ENCODE measurements around the gene CYB5B.

CYB5B gene

GRCh38 chr16:69495821-69496220, 71.4 kb downstream of the CYB5B start:
- Histone ChIP-seq H3K27me3 (ENCODE audit: insufficient read depth, low read depth, severe bottlenecking) (no peaks in the 10 kb centered on the region), H3K9me3 (ENCODE audit: severe bottlenecking) (no peaks in the 10 kb centered on the region), H3K36me3 (no peaks in the 10 kb centered on the region), H3K27ac (no peak overlapping the region), H3K4me3 (ENCODE audit: low read depth, low read length) (no peak overlapping the region)
- TF ChIP-seq CTCF (IDR thresholded peaks at IDR 0.05; ENCODE audit: low read depth, low read length), result no peak
- DNase-seq, result no peak

GRCh38 chr16:69496376-69496775, 72.0 kb downstream of the CYB5B start:
- no peaks in the 10 kb centered on the region for H3K36me3 ChIP-seq
- no peaks in the 10 kb centered on the region for H3K27me3 ChIP-seq (ENCODE audit: insufficient read depth, low read depth, severe bottlenecking)
- no peak overlapping the region for H3K27ac ChIP-seq
- no peak overlapping the region for H3K4me3 ChIP-seq (ENCODE audit: low read depth, low read length)
- no peak for DNase-seq
- no peak for TF ChIP-seq CTCF (IDR thresholded peaks at IDR 0.05; ENCODE audit: low read depth, low read length)
- no peaks in the 10 kb centered on the region for H3K9me3 ChIP-seq (ENCODE audit: severe bottlenecking)

GRCh38 chr16:69496896-69497295, 72.5 kb downstream of the CYB5B start:
- DNase-seq, result no peak
- Histone ChIP-seq H3K36me3 (no peaks in the 10 kb centered on the region), H3K27ac (no peak overlapping the region), H3K9me3 (ENCODE audit: severe bottlenecking) (no peaks in the 10 kb centered on the region), H3K4me3 (ENCODE audit: low read depth, low read length) (no peak overlapping the region), H3K27me3 (ENCODE audit: insufficient read depth, low read depth, severe bottlenecking) (no peaks in the 10 kb centered on the region)
- no peak for TF ChIP-seq CTCF (IDR thresholded peaks at IDR 0.05; ENCODE audit: low read depth, low read length)

GRCh38 chr16:69497876-69498596, 73.6 kb downstream of the CYB5B start:
- no peaks in the 10 kb centered on the region for H3K27me3 ChIP-seq (ENCODE audit: insufficient read depth, low read depth, severe bottlenecking)
- H3K36me3 ChIP-seq, result no peaks in the 10 kb centered on the region
- H3K4me3 ChIP-seq (ENCODE audit: low read depth, low read length), result no peak overlapping the region
- H3K9me3 ChIP-seq (ENCODE audit: severe bottlenecking), result no peaks in the 10 kb centered on the region
- no peak for TF ChIP-seq CTCF (IDR thresholded peaks at IDR 0.05; ENCODE audit: low read depth, low read length)
- no peak for DNase-seq
- H3K27ac ChIP-seq, result no peak overlapping the region

- Histone ChIP-seq H3K9me3 (ENCODE audit: severe bottlenecking) (no peaks in the 10 kb centered on the region), H3K27me3 (ENCODE audit: insufficient read depth, low read depth, severe bottlenecking) (no peaks in the 10 kb centered on the region), H3K27ac (no peak overlapping the region), H3K4me3 (ENCODE audit: low read depth, low read length) (no peak overlapping the region), H3K36me3 (no peaks in the 10 kb centered on the region)
- TF ChIP-seq CTCF (IDR thresholded peaks at IDR 0.05; ENCODE audit: low read depth, low read length), result no peak
- no peak for DNase-seq
These were observed 74.5 kb downstream of the CYB5B start for GRCh38 chr16:69498926-69499325.

Data from WERI-Rb-1 (cell line).